HEK293 (cell line): ENCODE measurements around the gene GGTLC2.
"Not testable (repeated sequence)": the region's sequence is repeated elsewhere in the genome, so short reads cannot be mapped to it uniquely, and the experiment has no call there.

Experiments
- CTCF ChIA-PET: fragments of 350-600 bp; formaldehyde crosslinking; extraction: SDS; loops from one replicate; lab custom pipeline; 2021; ENCODE audit warnings: antibody characterized with exemption; lab: Yijun Ruan, JAX
- POLR2A ChIA-PET: fragments of 300-600 bp; formaldehyde crosslinking; extraction: SDS; loops from one replicate; lab custom pipeline; 2020; ENCODE audit warnings: antibody characterized with exemption, inconsistent platforms; lab: Yijun Ruan, JAX
- H3K27ac ChIP-seq: fragments of 200-500 bp; sonication (Bioruptor generic); 2 replicates; pipeline ENCODE4 v1.5.1; 2014; ENCODE audit warnings: low read depth, low read length, control low read depth, inconsistent platforms; ENCODE audit errors: extremely low read depth
- H3K36me3 ChIP-seq, 2 experiments: fragments of 200-500 bp in 1 of 2; sonication (Bioruptor generic) in 1 of 2; 1 replicate in 1 of 2; 2 replicates in 1 of 2; pipeline ENCODE4 v1.5.1; 2014 to 2017; ENCODE audit warnings: inconsistent platforms in 2 of 2, low read length in 2 of 2; ENCODE audit not compliant: control insufficient read depth in 2 of 2, insufficient read depth in 1 of 2
- H3K4me1 ChIP-seq: fragments of 200-500 bp; sonication (Bioruptor generic); 2 replicates; pipeline ENCODE4 v1.5.1; 2014; ENCODE audit warnings: mild to moderate bottlenecking, low read length, inconsistent platforms; ENCODE audit not compliant: control insufficient read depth, insufficient read depth
- H3K4me3 ChIP-seq: 2 replicates; pipeline ENCODE4 v1.5.1; 2011; ENCODE audit warnings: low read depth, mild to moderate bottlenecking, control low read depth, low read length, moderate library complexity
- H3K9me3 ChIP-seq: fragments of 200-500 bp; sonication (Bioruptor generic); 2 replicates; pipeline ENCODE4 v1.5.1; 2014; ENCODE audit warnings: low read depth, low read length, inconsistent platforms; ENCODE audit not compliant: control insufficient read depth, insufficient read depth
- FEZF1 ChIP-seq: fragments of 450-650 bp; formaldehyde crosslinking; IDR thresholded peaks from 2 replicates; pipeline ENCODE4 v1.5.1; 2016; ENCODE audit warnings: missing biosample characterization, missing genetic modification characterization
- GLI4 ChIP-seq: fragments of 450-650 bp; formaldehyde crosslinking; IDR thresholded peaks from 2 replicates; pipeline ENCODE4 v1.5.1; 2016; ENCODE audit warnings: missing biosample characterization, missing genetic modification characterization
- ZBTB8A ChIP-seq: fragments of 450-650 bp; formaldehyde crosslinking; IDR thresholded peaks from 2 replicates; pipeline ENCODE4 v1.5.1; 2016; ENCODE audit warnings: missing biosample characterization, missing genetic modification characterization
- ZEB2 ChIP-seq: fragments of 450-650 bp; formaldehyde crosslinking; IDR thresholded peaks from 2 replicates; pipeline ENCODE4 v1.5.1; 2016; ENCODE audit warnings: missing biosample characterization, missing genetic modification characterization
- ZNF114 ChIP-seq: fragments of 450-650 bp; formaldehyde crosslinking; IDR thresholded peaks from 2 replicates; pipeline ENCODE4 v1.5.0; 2017; ENCODE audit warnings: missing biosample characterization, missing genetic modification characterization
- ZNF121 ChIP-seq: fragments of 450-650 bp; formaldehyde crosslinking; IDR thresholded peaks from 2 replicates; pipeline ENCODE4 v1.5.1; 2016; ENCODE audit warnings: missing biosample characterization, missing genetic modification characterization
- ZNF132 ChIP-seq: fragments of 450-650 bp; formaldehyde crosslinking; IDR thresholded peaks from 2 replicates; pipeline ENCODE4 v1.5.1; 2017; ENCODE audit warnings: missing biosample characterization, missing genetic modification characterization, borderline replicate concordance
- ZNF16 ChIP-seq: fragments of 450-650 bp; formaldehyde crosslinking; IDR thresholded peaks from 2 replicates; pipeline ENCODE4 v1.5.1; 2016; ENCODE audit warnings: low read depth, missing biosample characterization, missing genetic modification characterization
- ZNF2 ChIP-seq: fragments of 450-650 bp; formaldehyde crosslinking; IDR thresholded peaks from 2 replicates; pipeline ENCODE4 v1.5.1; 2016; ENCODE audit warnings: missing biosample characterization, missing genetic modification characterization
- ZNF292 ChIP-seq: fragments of 450-650 bp; formaldehyde crosslinking; IDR thresholded peaks from 2 replicates; pipeline ENCODE4 v1.5.1; 2016; ENCODE audit warnings: low read depth, missing biosample characterization, missing genetic modification characterization, borderline replicate concordance
- ZNF433 ChIP-seq: fragments of 450-650 bp; formaldehyde crosslinking; IDR thresholded peaks from 2 replicates; pipeline ENCODE4 v1.5.1; 2016; ENCODE audit warnings: missing biosample characterization, missing genetic modification characterization, low read depth
- ZNF48 ChIP-seq: fragments of 450-650 bp; formaldehyde crosslinking; IDR thresholded peaks from 2 replicates; pipeline ENCODE4 v1.5.1; 2016; ENCODE audit warnings: missing biosample characterization, missing genetic modification characterization
- ZNF529 ChIP-seq: fragments of 450-650 bp; formaldehyde crosslinking; IDR thresholded peaks from 2 replicates; pipeline ENCODE4 v1.5.1; 2017; ENCODE audit warnings: missing genetic modification characterization, missing biosample characterization; ENCODE audit not compliant: insufficient replicate concordance
- ZNF555 ChIP-seq: fragments of 450-650 bp; formaldehyde crosslinking; conservative IDR thresholded peaks from 2 replicates; pipeline ENCODE4 v1.5.1; 2017; ENCODE audit warnings: missing biosample characterization, mild to moderate bottlenecking, missing genetic modification characterization, inconsistent platforms
- ZNF654 ChIP-seq: fragments of 450-650 bp; formaldehyde crosslinking; IDR thresholded peaks from 2 replicates; pipeline ENCODE4 v1.5.1; 2016; ENCODE audit warnings: low read depth, missing biosample characterization, missing genetic modification characterization
- ZNF670 ChIP-seq: fragments of 450-650 bp; formaldehyde crosslinking; IDR thresholded peaks from 2 replicates; pipeline ENCODE4 v1.5.1; 2016; ENCODE audit warnings: missing biosample characterization, missing genetic modification characterization, low read depth
- ZNF791 ChIP-seq: fragments of 450-650 bp; formaldehyde crosslinking; IDR thresholded peaks from 2 replicates; pipeline ENCODE4 v1.5.1; 2016; ENCODE audit warnings: missing biosample characterization, missing genetic modification characterization
- ZNF837 ChIP-seq: fragments of 450-650 bp; formaldehyde crosslinking; IDR thresholded peaks from 2 replicates; pipeline ENCODE4 v1.5.1; 2016; ENCODE audit warnings: missing biosample characterization, missing genetic modification characterization
- TF ChIP-seq, protein P1 (sequence below): fragments of 450-650 bp; IDR thresholded peaks from 2 replicates; pipeline ENCODE4 v1.5.1; 2018; ENCODE audit warnings: missing biosample characterization, missing genetic modification characterization
- TF ChIP-seq, protein P2 (sequence below): fragments of 450-650 bp; formaldehyde crosslinking; optimal IDR thresholded peaks from 2 replicates; pipeline ENCODE3; 2016; ENCODE audit warnings: missing biosample characterization, mild to moderate bottlenecking, missing genetic modification characterization

GGTLC2 gene

DNA sequence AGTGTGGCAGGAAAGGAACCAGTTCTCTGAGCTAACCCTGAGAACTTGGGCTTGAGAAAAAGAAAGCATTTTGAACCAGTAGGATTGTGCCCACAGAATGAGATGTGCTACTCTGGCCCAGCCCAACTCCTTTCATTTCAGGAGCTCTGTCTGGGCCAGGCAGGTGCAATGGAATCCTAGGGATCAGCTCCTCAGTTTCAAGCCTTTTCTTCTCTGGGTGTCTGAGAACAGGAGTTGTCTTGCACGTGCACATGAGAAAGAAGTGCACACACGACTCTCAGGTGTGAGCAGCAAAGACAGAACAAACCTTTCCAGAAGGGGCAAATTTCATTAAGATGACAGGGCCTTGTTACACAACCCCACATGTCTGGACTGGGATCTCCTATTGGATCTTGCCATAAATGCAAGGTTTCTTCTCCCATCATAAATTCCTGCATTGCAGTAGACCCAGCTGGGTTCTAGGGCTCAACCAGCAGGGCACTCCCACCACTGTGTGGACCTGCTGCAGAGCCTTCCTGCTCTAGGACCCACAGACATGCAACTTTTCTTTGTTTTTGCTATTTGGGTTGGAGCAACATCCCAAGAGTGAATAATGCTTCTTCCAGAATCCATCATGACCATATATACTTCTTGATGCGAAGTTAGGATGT is 24.5 kb upstream of the GGTLC2 start:
- H3K9me3 ChIP-seq, result no peaks in the 10 kb centered on the region
- H3K36me3 ChIP-seq, result no peaks in the 10 kb centered on the region
- H3K4me3 ChIP-seq, result no peak overlapping the region
- TF ChIP-seq ZNF837 (tag by site-specific recombination) (no peak), GLI4 (tag by site-specific recombination) (no peak), ZNF2 (tag by site-specific recombination) (no peak), FEZF1 (tag by site-specific recombination) (no peak), ZBTB8A (tag by site-specific recombination) (no peak), ZEB2 (tag by site-specific recombination) (no peak), ZNF654 (tag by site-specific recombination) (no peak), ZNF791 (tag by site-specific recombination) (no peak), ZNF132 (no peak), ZNF433 (no peak), ZNF529 (tag by site-specific recombination) (no peak), ZNF292 (tag by site-specific recombination) (no peak), ZNF121 (tag by site-specific recombination) (no peak), ZNF48 (tag by site-specific recombination) (no peak), ZNF16 (no peak), ZNF555 (tag by site-specific recombination) (no peak), ZNF670 (tag by site-specific recombination) (no peak), ZNF114 (tag by site-specific recombination) (no peak)
- TF ChIP-seq, protein P1, sequence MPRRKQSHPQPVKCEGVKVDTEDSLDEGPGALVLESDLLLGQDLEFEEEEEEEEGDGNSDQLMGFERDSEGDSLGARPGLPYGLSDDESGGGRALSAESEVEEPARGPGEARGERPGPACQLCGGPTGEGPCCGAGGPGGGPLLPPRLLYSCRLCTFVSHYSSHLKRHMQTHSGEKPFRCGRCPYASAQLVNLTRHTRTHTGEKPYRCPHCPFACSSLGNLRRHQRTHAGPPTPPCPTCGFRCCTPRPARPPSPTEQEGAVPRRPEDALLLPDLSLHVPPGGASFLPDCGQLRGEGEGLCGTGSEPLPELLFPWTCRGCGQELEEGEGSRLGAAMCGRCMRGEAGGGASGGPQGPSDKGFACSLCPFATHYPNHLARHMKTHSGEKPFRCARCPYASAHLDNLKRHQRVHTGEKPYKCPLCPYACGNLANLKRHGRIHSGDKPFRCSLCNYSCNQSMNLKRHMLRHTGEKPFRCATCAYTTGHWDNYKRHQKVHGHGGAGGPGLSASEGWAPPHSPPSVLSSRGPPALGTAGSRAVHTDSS (tag by site-specific recombination), result no peak
- TF ChIP-seq, protein P2, sequence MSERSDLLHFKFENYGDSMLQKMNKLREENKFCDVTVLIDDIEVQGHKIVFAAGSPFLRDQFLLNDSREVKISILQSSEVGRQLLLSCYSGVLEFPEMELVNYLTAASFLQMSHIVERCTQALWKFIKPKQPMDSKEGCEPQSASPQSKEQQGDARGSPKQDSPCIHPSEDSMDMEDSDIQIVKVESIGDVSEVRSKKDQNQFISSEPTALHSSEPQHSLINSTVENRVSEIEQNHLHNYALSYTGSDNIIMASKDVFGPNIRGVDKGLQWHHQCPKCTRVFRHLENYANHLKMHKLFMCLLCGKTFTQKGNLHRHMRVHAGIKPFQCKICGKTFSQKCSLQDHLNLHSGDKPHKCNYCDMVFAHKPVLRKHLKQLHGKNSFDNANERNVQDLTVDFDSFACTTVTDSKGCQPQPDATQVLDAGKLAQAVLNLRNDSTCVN (tag by site-specific recombination), result no peak
- POLR2A ChIA-PET, result no interaction called here
- CTCF ChIA-PET, result interaction anchor here (0.6 to 1.2 kb wide), 8 partner anchors 14 to 265 kb away, joined by 3 to 5 read pairs (median 4); no protein-coding TSS in a partner anchor
- no peaks in the 10 kb centered on the region for H3K4me1 ChIP-seq
- no peak overlapping the region for H3K27ac ChIP-seq

DNA sequence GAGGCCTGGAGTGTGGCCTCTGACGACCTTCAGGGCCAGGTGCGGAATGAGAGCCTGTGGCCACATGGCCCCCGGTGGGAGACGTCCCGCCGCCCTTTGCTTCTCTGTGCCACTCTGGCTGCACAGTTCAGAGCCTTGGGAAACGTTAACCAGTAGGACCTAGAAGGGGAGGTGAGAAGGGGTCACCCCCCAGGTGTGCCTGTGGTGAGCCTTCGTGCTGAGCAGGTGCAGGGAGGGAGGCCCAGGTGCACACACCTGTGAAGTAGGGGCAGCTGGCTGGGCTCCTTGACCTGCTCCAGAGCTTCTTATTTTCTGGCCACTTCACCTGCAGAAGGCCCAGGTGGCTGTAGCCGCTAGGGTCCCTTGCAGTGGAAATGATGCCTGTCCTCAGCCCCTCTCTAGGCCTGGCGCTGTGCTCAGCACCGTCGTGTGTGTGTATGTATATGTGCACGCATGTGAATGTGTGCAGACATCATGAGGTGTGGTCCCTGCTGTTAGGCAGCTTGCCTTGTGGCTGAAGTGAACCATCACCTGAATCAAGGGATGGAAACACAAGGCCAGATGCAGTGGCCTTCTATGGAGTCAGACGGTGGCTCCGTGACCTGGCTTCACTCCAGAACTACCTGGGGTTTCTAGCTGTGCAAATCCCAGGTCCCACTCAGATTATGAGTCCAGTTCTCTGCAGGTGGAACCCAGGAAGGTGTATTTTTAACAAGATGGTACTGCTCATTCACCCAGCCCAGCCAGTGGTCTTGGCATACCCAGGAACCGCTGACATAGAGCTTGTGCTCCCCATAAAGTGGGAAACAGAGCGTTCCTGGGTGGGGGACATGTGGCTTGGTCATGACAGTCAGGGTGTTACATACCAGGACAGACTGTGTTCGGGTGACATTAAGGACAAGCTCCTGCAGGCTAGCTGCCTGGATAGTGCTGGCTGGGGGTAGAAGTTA is 15.6 kb upstream of the GGTLC2 start:
- H3K36me3 ChIP-seq, H3K4me3 ChIP-seq, H3K4me1 ChIP-seq, H3K27ac ChIP-seq, CTCF ChIA-PET, H3K9me3 ChIP-seq, POLR2A ChIA-PET: not testable (repeated sequence)

DNA sequence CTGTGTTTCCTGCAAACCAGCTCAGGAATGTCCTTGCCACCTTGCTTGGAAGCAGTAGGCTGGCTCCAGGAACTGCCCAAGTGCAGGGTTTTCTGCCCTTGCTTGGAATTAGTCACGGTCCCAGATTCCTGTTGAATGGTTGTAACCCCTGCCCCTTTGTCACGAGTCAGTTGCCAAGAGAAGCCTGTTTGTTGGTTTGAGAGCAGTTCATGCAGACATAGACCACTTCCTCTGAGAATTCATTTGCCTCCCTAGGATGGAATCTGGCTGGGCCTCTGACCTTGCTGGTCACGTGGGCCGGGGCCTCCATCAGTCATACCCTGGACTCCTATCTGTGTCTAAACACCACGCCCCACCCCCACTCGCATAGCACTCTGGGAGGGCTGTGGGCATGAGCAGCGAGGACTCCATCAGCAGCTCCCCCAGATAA is 13.2 kb upstream of the GGTLC2 start:
- H3K36me3 ChIP-seq, H3K9me3 ChIP-seq, H3K4me3 ChIP-seq, H3K27ac ChIP-seq, CTCF ChIA-PET, POLR2A ChIA-PET, H3K4me1 ChIP-seq: not testable (repeated sequence)

DNA sequence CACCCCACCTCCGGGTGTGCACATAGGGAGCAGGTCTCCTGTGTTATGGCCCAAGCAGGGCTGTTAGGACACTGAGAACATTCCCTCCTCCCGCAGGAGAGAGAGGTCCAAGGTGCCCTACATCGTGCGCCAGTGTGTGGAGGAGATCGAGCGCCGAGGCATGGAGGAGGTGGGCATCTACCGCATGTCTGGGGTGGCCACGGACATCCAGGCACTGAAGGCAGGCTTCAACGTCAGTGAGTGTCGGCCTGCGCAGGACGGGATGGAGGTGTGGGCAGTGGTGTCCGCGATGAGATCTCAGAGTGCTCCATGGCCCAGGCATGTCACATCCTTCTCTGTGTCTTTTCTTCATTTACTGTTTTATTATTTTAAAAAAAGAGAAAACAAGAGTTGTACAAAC is 12.2 kb upstream of the GGTLC2 start:
- H3K36me3 ChIP-seq, H3K27ac ChIP-seq, POLR2A ChIA-PET, H3K4me3 ChIP-seq, H3K4me1 ChIP-seq, CTCF ChIA-PET, H3K9me3 ChIP-seq: not testable (repeated sequence)

DNA sequence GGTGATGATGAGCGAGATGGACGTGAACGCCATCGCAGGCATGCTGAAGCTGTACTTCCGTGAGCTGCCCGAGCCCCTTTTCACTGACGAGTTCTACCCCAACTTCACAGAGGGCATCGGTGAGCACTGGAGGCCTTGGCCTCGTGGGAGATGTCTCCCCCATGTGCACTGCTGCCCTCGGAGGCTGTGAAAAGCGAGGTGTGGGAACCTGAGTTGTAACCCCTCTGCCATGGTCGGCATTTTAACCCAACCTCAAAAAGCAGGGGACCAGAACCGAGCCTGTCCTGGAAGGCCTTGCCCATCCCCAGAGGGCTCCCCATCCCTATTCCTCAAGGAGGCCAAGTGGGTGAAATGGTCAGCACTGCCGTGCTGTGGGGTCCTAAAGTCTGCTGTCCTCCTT is 10.9 kb upstream of the GGTLC2 start:
- POLR2A ChIA-PET, H3K4me1 ChIP-seq, H3K36me3 ChIP-seq, H3K27ac ChIP-seq, CTCF ChIA-PET, H3K9me3 ChIP-seq, H3K4me3 ChIP-seq: not testable (repeated sequence)
